Ovary (tissue), 3 donors: ENCODE results near the gene CBY1.

Source experiments
- EP300 ChIP-seq: sonication (generic); formaldehyde crosslinking; IDR thresholded peaks from one replicate; pipeline ENCODE4 v1.6.1; 2017; ENCODE audit warnings: antibody characterized with exemption
- POLR2A ChIP-seq: fragments of 450-650 bp; IDR thresholded peaks from one replicate; pipeline ENCODE4 v1.6.1; 2017; ENCODE audit warnings: antibody characterized with exemption, mild to moderate bottlenecking, moderate library complexity
- TF ChIP-seq, protein P1 (sequence below), 3 donors: fragments of 450-650 bp in 2 of 3; fragments of 200-600 bp in 1 of 3; IDR thresholded peaks; one replicate each; pipeline versions ENCODE4 v1.5.1 to v1.8.0; 2016 to 2022; ENCODE audit warnings: antibody characterized with exemption in 3 of 3, mild to moderate bottlenecking in 1 of 3
- donor health status: DM: no; HTN: no; CAD: no.

DNA sequence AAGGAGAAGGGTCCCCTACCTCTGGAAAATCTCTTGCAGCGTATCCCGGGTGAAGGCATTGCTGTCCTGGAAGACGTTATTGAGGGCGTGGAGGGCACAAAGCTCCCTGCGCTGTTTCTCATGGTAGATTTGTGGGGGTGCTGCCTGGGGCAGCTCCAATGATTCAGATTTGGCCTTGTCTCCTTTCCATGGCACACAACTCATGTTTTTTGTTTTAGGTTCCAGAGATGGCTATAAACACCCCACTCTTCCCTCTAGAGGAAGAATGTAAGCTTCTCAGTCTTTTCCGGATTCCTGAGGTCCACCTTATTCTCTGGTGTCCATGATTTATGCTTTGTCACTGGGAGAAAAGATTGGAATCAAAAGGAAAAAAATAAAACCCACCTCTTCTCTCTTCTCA, 43.3 kb downstream of the CBY1 start:
- TF ChIP-seq, protein P1, sequence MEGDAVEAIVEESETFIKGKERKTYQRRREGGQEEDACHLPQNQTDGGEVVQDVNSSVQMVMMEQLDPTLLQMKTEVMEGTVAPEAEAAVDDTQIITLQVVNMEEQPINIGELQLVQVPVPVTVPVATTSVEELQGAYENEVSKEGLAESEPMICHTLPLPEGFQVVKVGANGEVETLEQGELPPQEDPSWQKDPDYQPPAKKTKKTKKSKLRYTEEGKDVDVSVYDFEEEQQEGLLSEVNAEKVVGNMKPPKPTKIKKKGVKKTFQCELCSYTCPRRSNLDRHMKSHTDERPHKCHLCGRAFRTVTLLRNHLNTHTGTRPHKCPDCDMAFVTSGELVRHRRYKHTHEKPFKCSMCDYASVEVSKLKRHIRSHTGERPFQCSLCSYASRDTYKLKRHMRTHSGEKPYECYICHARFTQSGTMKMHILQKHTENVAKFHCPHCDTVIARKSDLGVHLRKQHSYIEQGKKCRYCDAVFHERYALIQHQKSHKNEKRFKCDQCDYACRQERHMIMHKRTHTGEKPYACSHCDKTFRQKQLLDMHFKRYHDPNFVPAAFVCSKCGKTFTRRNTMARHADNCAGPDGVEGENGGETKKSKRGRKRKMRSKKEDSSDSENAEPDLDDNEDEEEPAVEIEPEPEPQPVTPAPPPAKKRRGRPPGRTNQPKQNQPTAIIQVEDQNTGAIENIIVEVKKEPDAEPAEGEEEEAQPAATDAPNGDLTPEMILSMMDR (IDR thresholded peaks at IDR 0.05) = no peak
- TF ChIP-seq EP300 = no peak
- TF ChIP-seq POLR2A = no peak
